HG03060 (cell line): ENCODE measurements around the gene KSR2.

Experiments
- ATAC-seq: cut with Tn5 transposase; IDR thresholded peaks from one replicate; pipeline ENCODE4 v1.9.1; 2021; ENCODE audit warnings: low read depth, moderate number of reproducible peaks; ENCODE audit not compliant: unreplicated experiment

The KSR2 gene

GRCh38 chr12:117968151-117968789, 520 bp downstream of the KSR2 start:
- no peak for ATAC-seq

- ATAC-seq = no peak
Measured at GRCh38 chr12:117967512-117967911, 1.3 kb downstream of the KSR2 start.

GRCh38 chr12:117967043-117967442, 1.7 kb downstream of the KSR2 start:
- ATAC-seq = no peak

GRCh38 chr12:117966511-117966910, 2.3 kb downstream of the KSR2 start:
- ATAC-seq = no peak

- no peak for ATAC-seq
Measured at GRCh38 chr12:117963836-117964235, 5.0 kb downstream of the KSR2 start.

- ATAC-seq = no peak
Measured at GRCh38 chr12:117936722-117937484, 31.9 kb downstream of the KSR2 start.

- no peak for ATAC-seq
Measured at GRCh38 chr12:117933545-117933944, 35.2 kb downstream of the KSR2 start.

- ATAC-seq = no peak
Measured at GRCh38 chr12:117926391-117926899, 42.3 kb downstream of the KSR2 start.

GRCh38 chr12:117921929-117922777, 46.6 kb downstream of the KSR2 start:
- no peak for ATAC-seq

- no peak for ATAC-seq
Measured at GRCh38 chr12:117919479-117919878, 49.3 kb downstream of the KSR2 start.

- ATAC-seq = no peak
Measured at GRCh38 chr12:117914686-117915085, 54.1 kb downstream of the KSR2 start.

- no peak for ATAC-seq
Measured at GRCh38 chr12:117912756-117913155, 56.0 kb downstream of the KSR2 start.

GRCh38 chr12:117908411-117908810, 60.4 kb downstream of the KSR2 start:
- no peak for ATAC-seq

GRCh38 chr12:117907108-117907689, 61.6 kb downstream of the KSR2 start:
- ATAC-seq = no peak

- ATAC-seq = no peak
Measured at GRCh38 chr12:117904051-117904450, 64.7 kb downstream of the KSR2 start.

GRCh38 chr12:117903110-117903840, 65.5 kb downstream of the KSR2 start:
- no peak for ATAC-seq

- no peak for ATAC-seq
Measured at GRCh38 chr12:117901631-117902030, 67.2 kb downstream of the KSR2 start.

- no peak for ATAC-seq
Measured at GRCh38 chr12:117900561-117900960, 68.2 kb downstream of the KSR2 start.

- no peak for ATAC-seq
Measured at GRCh38 chr12:117897372-117898161, 71.2 kb downstream of the KSR2 start.
